ENCODE measurements around the gene FAM89B. TPM values are rescaled to one million over a fixed set of nuclear protein-coding genes. Genes with fewer than 3 reads are reported as not detected.
A peak's percentile ranks its signal among the peaks of the same experiment; 100 is the strongest.

FAM89B gene
- total and polyA plus RNA-seq, 2 donors (not counting 1 experiment from before 2014, with no cell fraction given) = 30.4 to 50.2 TPM

DNA sequence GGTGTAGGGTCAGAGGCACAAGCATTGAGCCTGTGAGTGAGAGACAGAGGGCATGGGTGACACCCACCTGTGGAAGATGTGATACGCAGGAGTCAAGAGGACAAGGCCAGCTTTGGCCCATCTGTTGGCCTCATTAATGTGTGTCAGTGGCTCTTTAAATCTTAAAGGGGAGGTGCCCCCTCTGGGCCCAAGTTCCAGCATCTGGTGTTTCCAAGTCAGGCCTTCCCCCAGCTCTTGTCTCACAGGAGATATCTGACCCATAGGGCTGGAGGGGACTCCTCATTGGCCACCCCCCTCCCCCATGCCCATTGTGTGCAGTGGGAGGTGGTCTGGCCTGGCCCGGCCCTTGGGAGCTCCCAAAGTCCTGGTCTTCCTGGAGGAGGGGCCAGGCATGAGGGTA, 14.3 kb downstream of the FAM89B start:
- WGBS (ENCODE audit: insufficient coverage) = 83% methylated on average over 2 of the region's 2 CpGs
- Histone ChIP-seq H3K9ac (ENCODE audit: low read length) (no peak overlapping the region), H3K36me3 (replicated peaks in 1 of 2; ENCODE audit: control extremely low read depth in 1 of 2, control insufficient read depth in 1 of 2, extremely low read depth in 1 of 2, insufficient read depth in 2 of 2, low read length in 1 of 2) (peaks cover 1 to 48% of the 10 kb centered on the region in 2 experiments), H3K79me2 (ENCODE audit: control insufficient read depth, insufficient read depth, low read length) (no peaks in the 10 kb centered on the region), H3K27me3 (replicated peaks in 1 of 4; ENCODE audit: control extremely low read depth in 1 of 4, control insufficient read depth in 3 of 4, insufficient read depth in 4 of 4, low read length in 3 of 4) (no peaks in the 10 kb centered on the region), H4K20me1 (ENCODE audit: control insufficient read depth, insufficient read depth, low read length, poor library complexity, severe bottlenecking) (peaks cover 14% of the 10 kb centered on the region), H3K4me2 (replicated peaks; ENCODE audit: low read depth, low read length, poor library complexity, severe bottlenecking) (peak overlapping the region; percentile 8), H3K9me3 (ENCODE audit: control extremely low read depth in 1 of 3, control insufficient read depth in 2 of 3, insufficient read depth in 1 of 3, low read length in 2 of 3) (no peaks in the 10 kb centered on the region), H3K4me3 (ENCODE audit: control extremely low read depth in 1 of 5, extremely low read depth in 1 of 5, insufficient read depth in 1 of 5, low read depth in 2 of 5, low read length in 4 of 5) (no peak overlapping the region), H3K4me1 (ENCODE audit: control insufficient read depth in 2 of 2, insufficient read depth in 2 of 2, low read length in 2 of 2) (peaks cover 27 to 41% of the 10 kb centered on the region in 2 donors), H3K27ac (ENCODE audit: low read length in 2 of 2) (peak overlapping the region; percentile 40 to 92), H2AFZ (ENCODE audit: insufficient read depth, low read depth, low read length, poor library complexity, severe bottlenecking) (no peak overlapping the region)
- no peaks in the 10 kb centered on the region for H3K9me3 Mint-ChIP-seq (ENCODE audit: insufficient read depth)
- peak overlapping the region; percentile 93 for H3K27ac Mint-ChIP-seq
- H3K4me1 Mint-ChIP-seq = peaks cover 39% of the 10 kb centered on the region
- CTCF ChIA-PET = interaction anchor here (0.9 to 9.7 kb wide), 7 partner anchors 9 to 43 kb away, joined by 4 to 144 read pairs (median 20); partner anchors contain the start of genes EHBP1L1, MAP3K11 and PCNX3
- peak overlapping the region; percentile 10 for H3K4me3 Mint-ChIP-seq
- intact Hi-C loops (cut with micrococcal nuclease) = no loop called here
- POLR2A ChIA-PET = interaction anchor here (0.6 to 4.9 kb wide), 5 partner anchors 10 to 558 kb away, joined by 3 to 45 read pairs (median 6); partner anchors contain the start of genes EHBP1L1 and FAM89B
- no peak for DNase-seq
- TF ChIP-seq, protein P1, sequence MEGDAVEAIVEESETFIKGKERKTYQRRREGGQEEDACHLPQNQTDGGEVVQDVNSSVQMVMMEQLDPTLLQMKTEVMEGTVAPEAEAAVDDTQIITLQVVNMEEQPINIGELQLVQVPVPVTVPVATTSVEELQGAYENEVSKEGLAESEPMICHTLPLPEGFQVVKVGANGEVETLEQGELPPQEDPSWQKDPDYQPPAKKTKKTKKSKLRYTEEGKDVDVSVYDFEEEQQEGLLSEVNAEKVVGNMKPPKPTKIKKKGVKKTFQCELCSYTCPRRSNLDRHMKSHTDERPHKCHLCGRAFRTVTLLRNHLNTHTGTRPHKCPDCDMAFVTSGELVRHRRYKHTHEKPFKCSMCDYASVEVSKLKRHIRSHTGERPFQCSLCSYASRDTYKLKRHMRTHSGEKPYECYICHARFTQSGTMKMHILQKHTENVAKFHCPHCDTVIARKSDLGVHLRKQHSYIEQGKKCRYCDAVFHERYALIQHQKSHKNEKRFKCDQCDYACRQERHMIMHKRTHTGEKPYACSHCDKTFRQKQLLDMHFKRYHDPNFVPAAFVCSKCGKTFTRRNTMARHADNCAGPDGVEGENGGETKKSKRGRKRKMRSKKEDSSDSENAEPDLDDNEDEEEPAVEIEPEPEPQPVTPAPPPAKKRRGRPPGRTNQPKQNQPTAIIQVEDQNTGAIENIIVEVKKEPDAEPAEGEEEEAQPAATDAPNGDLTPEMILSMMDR (IDR thresholded peaks at IDR 0.05) = no peak
- no peak for TF ChIP-seq EZH2 (IDR thresholded peaks at IDR 0.05; ENCODE audit: borderline replicate concordance, insufficient read depth, low read depth, low read length, poor library complexity, severe bottlenecking)
- no peaks in the 10 kb centered on the region for H3K27me3 Mint-ChIP-seq
- ATAC-seq (ENCODE audit: low read depth) = no peak
